ENCODE measurements around the gene ADAMTS10.
"Not testable (repeated sequence)": the region's sequence is repeated elsewhere in the genome, so short reads cannot be mapped to it uniquely, and the experiment has no call there.

The ADAMTS10 gene

DNA sequence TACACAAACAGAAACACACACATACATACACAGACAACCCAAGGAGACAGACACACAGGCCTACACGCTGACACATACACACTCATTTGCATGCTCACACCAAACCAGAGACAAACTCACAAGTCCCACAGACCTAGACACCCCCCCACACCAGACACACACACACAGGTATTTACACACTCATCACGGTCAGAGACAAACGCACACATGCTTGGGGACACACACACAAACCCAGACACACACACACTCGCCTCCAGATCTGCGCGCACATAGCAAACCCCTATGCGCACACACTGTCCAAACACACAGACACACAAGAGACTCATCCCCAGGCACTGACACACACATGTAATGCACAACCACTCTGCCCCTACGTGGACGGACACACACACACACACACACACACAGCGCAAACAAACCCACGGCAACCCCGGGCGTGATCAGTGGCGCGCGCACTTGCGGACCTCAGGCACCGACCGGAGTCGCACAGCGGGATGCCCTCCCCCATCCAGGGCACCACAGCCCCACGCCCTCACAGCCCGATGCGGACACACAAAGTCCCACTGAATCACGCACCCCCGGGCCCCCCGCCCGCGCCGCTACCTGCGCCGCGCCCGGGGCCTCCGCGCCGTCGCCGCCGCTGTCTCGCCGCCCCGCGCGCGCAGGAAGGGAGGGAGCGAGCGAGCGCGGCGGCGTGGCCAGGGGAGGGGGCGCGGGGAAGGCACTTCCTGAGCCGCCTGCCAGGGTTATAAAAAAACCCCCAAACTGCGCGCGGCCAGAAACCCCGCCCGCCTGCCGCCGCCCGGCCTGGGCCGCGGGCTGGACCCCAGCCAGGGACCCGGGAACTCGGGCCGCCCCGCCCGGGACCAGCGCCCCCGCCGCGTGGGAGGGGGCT, at the start of gene ADAMTS10:
TSS of gene ADAMTS10 (minus strand) at position 675 of the 895 bp plus-strand sequence. CDS start 5,005 bp downstream, outside the sequence.
- DNase-seq (ENCODE audit: low spot score) = no peak

GRCh38 chr19:8659905-8660304, 49.4 kb upstream of the ADAMTS10 start:
- DNase-seq (ENCODE audit: low spot score) = no peak

DNA sequence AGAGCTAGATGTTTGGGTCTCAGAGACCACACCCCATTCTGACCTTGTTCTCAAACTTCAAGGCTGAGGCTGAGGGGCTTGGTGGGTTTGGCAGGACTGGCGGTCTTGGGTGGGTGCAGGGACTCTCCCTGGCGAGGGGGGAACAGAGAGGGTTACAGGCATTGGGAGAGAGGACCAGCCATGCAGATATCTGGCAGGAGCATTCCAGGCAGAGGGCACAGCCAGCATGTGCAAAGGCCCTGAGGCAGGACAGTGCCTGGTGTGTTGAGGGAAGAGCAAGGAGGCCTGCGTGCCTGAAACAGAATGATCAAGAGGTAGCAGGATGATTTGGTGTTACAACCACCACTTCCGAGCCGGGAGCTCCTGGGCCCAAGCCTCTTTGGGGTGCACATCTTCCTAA, 47.4 kb upstream of the ADAMTS10 start:
- no peak for DNase-seq (ENCODE audit: low spot score)

- DNase-seq (ENCODE audit: low spot score) = no peak
These were observed 44.8 kb upstream of the ADAMTS10 start for GRCh38 chr19:8655340-8655709.

DNA sequence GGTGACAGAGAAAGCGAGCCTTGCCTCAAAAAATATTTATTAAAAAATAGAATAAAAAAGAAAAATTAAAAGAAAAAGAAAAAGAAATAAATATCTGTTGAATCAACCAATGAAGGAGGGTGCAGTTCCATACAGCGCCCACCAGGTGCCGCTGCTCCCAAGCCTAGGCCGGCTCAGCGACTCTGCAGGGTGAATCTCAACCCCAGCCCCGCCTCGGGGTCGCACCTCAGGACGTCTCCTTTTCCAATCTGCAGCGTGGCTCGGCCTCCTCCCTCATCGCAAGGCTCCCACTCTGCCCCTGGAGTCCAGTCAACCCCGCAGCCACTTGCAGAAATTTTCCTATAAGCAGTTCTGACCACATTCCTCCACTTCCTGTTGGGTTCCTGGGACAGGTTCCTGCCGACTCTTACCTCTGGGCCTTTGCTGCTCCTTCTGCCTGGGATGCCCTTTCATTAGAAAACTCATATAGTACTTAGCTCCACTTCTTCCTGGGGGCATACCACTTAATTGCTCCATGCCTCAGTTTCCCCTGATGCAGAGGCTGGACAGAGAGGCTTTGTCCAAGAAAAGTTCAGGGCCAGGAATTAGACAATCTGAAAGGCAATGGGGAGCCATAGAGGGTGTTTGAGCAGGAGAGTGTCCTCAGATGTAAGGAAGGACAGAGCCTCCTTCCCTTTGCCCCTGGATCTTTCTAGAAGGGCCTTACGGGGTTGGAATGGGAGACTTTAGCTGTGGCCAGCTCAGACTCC, 44.2 kb upstream of the ADAMTS10 start:
- peak; percentile 51 for DNase-seq (ENCODE audit: low spot score)

- no peak for DNase-seq (ENCODE audit: low spot score)
These were observed 37.7 kb upstream of the ADAMTS10 start for GRCh38 chr19:8648240-8648639.

GRCh38 chr19:8643860-8644653, 33.5 kb upstream of the ADAMTS10 start:
- DNase-seq (ENCODE audit: low spot score) = no peak

DNA sequence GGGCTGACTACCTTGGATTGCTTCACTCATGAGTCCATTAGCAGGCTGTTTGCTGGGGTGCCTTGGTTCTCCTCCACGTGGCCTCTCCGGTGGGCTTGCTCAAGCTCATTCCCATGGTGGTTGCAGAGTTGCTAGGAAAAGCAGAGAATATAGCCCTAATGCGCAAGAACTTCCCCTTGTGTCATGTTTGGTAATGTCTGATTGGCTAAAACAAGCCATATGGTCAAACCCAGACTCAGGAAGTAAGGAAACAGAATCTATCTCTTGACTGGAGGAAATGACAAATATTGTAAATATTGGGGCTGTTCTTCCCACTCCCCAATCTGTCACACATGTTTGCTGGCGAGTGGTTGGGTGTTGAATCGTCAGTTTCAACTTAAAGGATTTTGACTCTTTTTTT, 32.0 kb upstream of the ADAMTS10 start:
- DNase-seq (ENCODE audit: low spot score) = no peak

DNA sequence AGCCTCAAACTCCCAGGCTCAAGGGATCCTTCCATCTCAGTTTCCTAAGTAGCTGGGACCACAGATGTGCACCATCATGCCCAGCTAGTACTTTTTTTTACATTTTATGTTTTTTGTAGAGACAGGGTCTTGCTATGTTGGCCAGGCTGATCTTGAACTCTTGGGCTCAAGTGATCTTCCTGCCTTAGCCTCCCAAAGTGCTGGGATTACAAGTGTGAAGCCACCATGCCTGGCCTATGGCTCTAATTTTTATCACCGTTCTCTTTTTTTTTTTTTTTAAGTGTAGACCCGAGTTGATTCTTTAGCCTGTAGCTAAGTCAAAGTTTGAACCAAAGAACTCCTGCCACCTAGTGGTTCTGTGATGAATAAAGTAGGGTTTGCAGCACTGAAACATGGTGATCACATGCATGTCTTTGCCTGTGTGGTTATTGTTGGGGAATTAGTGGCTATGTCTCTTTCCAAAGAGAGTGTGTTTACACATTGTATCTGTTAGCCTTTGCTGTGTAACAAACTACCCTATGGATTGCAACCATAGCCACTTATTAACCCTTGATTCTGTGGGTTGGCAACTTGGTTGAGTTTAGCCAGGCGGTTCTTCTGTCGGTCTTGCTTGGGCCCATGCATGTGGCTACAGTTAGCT, 31.5 kb upstream of the ADAMTS10 start:
- DNase-seq (ENCODE audit: low spot score) = no peak

GRCh38 chr19:8641221-8641907, 30.8 kb upstream of the ADAMTS10 start:
- DNase-seq (ENCODE audit: low spot score) = no peak

DNA sequence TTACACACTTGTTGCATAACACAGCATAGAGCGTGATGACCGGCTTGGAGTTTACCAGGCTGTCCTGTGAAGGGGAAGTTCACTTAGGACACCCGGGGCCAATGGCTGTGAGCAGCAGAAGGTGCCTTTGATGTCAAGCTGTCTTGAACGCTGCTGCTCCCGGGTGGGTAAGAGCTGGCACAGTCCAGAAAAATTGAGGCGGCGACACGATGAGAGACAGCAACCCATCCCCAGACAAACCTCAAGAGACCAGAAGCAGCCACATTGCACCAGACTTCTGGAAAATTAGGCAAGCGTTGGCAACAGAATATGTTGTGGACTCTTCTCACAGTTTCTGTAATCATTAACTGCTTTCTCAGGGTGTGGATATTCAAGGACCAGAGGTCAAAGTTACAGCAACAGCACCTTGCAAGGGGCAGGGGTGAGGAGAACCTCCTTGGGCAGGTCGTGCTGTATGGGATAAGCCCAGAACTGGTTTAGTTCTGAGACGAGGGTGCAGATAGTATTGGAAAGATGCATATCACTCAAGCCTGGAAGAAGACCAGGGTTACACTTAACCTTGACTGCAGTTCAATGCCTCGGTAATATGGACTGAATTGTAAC, 30.0 kb upstream of the ADAMTS10 start:
- DNase-seq (ENCODE audit: low spot score) = no peak

DNA sequence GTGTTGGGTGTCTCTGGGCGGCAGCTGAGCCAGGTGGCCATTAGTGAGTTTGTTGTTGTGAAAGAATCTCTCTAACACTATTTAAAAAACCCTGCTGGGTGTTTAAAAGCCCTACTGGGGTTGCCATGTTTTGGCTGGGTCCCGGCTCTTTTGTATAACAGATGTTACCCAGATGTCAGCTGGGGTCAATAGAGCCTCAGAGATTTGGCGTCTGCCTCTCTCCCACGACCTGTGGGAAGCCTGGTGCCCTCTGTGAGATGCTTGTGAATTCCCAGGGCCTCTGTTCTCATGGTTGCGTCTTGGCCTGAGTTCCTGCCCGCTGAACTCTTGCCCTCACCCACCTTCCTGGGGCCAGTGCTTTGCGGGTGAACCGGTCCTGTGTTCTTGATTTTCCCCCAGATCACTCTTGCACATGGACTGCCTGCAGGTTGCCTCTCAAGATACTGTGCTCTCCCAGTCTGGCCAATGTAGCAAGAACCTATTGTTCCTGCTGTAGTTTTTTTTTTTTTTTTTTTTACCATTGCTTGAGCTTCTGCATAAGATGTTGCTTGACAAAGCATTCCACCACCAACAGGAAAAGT, 29.4 kb upstream of the ADAMTS10 start:
- no peak for DNase-seq (ENCODE audit: low spot score)

- no peak for DNase-seq (ENCODE audit: low spot score)
These were observed 27.6 kb upstream of the ADAMTS10 start for GRCh38 chr19:8638078-8638619.

DNA sequence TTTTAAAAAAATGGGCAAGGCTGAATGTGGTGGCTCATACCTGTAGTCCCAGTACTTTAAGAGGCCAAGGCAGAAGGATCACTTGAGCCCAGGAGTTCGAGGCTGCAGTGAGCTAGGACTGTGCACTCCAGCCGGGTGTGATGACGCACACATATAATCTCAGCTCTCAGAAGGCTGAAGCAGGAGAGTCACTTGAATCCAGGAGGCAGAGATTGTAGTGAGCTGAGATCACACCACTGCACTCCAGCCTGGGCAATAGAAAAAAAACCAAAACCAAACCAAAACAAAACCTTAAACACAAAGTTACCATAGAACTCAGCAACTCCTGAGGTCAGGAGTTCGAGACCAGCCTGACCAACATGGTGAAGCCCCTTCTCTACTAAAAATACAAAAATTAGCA, 26.6 kb upstream of the ADAMTS10 start:
- DNase-seq (ENCODE audit: low spot score) = not testable (repeated sequence)

- no peak for DNase-seq (ENCODE audit: low spot score)
These were observed 24.9 kb upstream of the ADAMTS10 start for GRCh38 chr19:8635422-8635821.

DNA sequence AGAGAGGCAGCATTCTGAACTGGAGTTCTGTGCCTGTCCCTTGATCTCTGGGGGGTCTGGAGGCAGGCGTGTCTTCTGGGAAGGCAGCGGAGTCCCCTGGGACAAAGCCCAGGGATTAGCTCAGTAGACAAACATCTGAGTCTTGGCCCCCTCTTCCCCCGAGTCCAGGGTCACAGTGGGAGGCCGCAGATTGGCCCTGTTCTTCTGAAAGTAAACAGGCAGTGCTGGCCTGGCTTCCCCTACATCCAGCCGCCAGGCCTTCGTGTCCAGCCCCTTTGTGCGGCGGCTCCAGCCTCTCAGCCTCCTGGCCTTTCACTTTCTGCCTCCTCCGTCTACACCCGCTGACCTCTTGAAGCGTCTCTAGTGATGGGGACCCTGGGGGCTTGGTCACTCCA, 20.9 kb upstream of the ADAMTS10 start:
- DNase-seq (ENCODE audit: low spot score) = no peak

DNA sequence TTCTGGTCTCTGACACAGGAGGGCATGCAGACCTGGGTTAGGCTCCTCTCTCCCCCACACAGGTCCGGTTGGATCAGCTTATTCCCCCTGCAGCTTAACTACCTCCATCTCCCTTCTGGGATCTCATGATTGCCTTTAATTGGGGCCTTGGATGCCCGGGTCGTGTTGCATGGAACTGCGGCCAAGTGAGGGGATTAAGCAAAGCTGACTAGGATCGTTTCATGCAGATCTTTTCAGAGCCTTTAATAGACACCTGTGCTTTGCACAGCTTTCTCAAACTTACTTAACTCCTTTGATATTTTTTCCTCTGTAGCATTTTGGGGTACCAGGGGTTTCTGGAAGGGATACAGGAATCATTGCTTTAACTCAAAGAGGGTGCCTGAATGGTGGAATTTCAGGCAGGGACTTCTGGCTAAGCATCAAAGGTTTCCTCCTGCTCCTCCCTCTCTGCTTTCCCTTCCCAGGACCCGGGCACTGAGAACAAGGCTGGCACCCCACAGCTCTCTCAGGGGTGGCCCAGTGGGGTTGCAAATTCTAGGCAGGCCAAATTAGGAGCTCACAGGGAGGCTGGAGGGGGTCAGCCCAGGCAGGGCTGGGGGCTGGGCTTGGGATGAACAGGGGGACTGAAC, 20.4 kb upstream of the ADAMTS10 start:
- DNase-seq (ENCODE audit: low spot score) = no peak

GRCh38 chr19:8629996-8630683, 19.6 kb upstream of the ADAMTS10 start, which contains the start of gene NFILZ:
Gene NFILZ (plus strand): TSS chr19:8630633. CDS start chr19:8676766, 46,133 bp downstream.
- no peak for DNase-seq (ENCODE audit: low spot score)

DNA sequence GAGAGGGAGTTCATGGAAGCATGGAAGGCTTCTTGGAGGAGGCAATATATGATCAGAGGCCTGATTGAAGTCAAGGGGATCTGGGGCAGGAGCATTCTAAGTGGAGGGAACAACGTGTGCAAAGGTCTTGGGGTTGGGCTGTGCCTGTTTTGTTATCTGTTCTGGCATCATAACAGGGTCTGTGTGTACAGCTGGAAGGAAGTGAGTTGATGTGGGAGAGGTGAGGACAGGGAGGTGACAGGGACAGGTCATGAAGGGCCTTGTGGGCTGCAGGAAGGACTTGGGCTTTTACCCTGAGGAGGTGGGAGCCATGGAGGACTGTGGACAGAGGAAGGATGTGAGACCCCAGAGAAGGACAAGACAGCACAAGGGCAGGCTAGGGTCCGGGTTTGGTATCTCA, 18.7 kb upstream of the ADAMTS10 start:
- DNase-seq (ENCODE audit: low spot score) = no peak

All from hematopoietic multipotent progenitor cell treated with erythropoietin and hydrocortisone succinate and interleukin-3 and kit ligand, for 15 days (in vitro differentiated cells).